H9 (cell line): Measurements from ENCODE around the gene ITPKB. TPM values are rescaled to one million over a fixed set of nuclear protein-coding genes. Genes with fewer than 3 reads are reported as not detected.

Experiments
- DNase-seq: peaks from one replicate; pipeline ENCODE4 v3.0.0-alpha.2; 2017
- H2AFZ ChIP-seq: one replicate; pipeline ENCODE4 v1.6.1; 2013; ENCODE audit warnings: mild to moderate bottlenecking, low read length, control low read depth, moderate library complexity
- H2AK5ac ChIP-seq: 2 replicates; pipeline ENCODE4 v1.6.1; 2013; ENCODE audit warnings: low read length, control low read depth, mixed read lengths; ENCODE audit not compliant: insufficient read length
- H2BK120ac ChIP-seq: one replicate; pipeline ENCODE4 v1.6.1; 2013; ENCODE audit warnings: low read depth, mild to moderate bottlenecking, low read length, control low read depth, inconsistent platforms; ENCODE audit not compliant: poor library complexity, severe bottlenecking
- H2BK12ac ChIP-seq: 2 replicates; pipeline ENCODE4 v1.6.1; 2013; ENCODE audit warnings: low read length, control low read depth, mixed read lengths, low read depth; ENCODE audit not compliant: insufficient read length
- H2BK15ac ChIP-seq: 2 replicates; pipeline ENCODE4 v1.6.1; 2013; ENCODE audit warnings: low read depth, low read length, control low read depth
- H2BK20ac ChIP-seq: one replicate; pipeline ENCODE4 v1.6.1; 2013; ENCODE audit warnings: low read depth, mild to moderate bottlenecking, low read length, control low read depth, inconsistent platforms; ENCODE audit not compliant: poor library complexity, severe bottlenecking
- H2BK5ac ChIP-seq: 2 replicates; pipeline ENCODE4 v1.6.1; 2013; ENCODE audit warnings: low read length, control low read depth, mixed read lengths; ENCODE audit not compliant: insufficient read length
- H3K14ac ChIP-seq: 2 replicates; pipeline ENCODE4 v1.6.1; 2013; ENCODE audit warnings: low read length, control low read depth; ENCODE audit not compliant: insufficient read depth
- H3K18ac ChIP-seq: 2 replicates; pipeline ENCODE4 v1.6.1; 2013; ENCODE audit warnings: low read depth, mild to moderate bottlenecking, mixed read lengths, low read length, control low read depth; ENCODE audit not compliant: insufficient read length
- H3K23ac ChIP-seq: 2 replicates; pipeline ENCODE4 v1.6.1; 2013; ENCODE audit warnings: low read length, control low read depth, mixed read lengths, low read depth; ENCODE audit not compliant: insufficient read length
- H3K23me2 ChIP-seq: 2 replicates; pipeline ENCODE4 v1.6.1; 2013; ENCODE audit warnings: low read depth, mild to moderate bottlenecking, mixed read lengths, low read length, control low read depth; ENCODE audit not compliant: insufficient read length, poor library complexity, severe bottlenecking
- H3K27ac ChIP-seq: 2 replicates; pipeline ENCODE4 v1.5.1; 2013; ENCODE audit warnings: low read length, control low read depth, mixed read lengths, low read depth; ENCODE audit not compliant: insufficient read length
- H3K27me3 ChIP-seq: 2 replicates; pipeline ENCODE4 v1.6.1; 2013; ENCODE audit warnings: low read length, control low read depth, inconsistent platforms; ENCODE audit not compliant: insufficient read depth
- H3K4ac ChIP-seq: 2 replicates; pipeline ENCODE4 v1.6.1; 2013; ENCODE audit warnings: low read depth, mild to moderate bottlenecking, control low read depth, inconsistent platforms, low read length, moderate library complexity
- H3K4me1 ChIP-seq: 2 replicates; pipeline ENCODE4 v1.6.1; 2013; ENCODE audit warnings: low read length, control low read depth, inconsistent platforms; ENCODE audit not compliant: insufficient read depth
- H3K4me2 ChIP-seq: 2 replicates; pipeline ENCODE4 v1.6.1; 2013; ENCODE audit warnings: low read length, control low read depth, mixed read lengths; ENCODE audit not compliant: insufficient read length, insufficient read depth
- H3K56ac ChIP-seq: 2 replicates; pipeline ENCODE4 v1.6.1; 2013; ENCODE audit warnings: low read depth, mild to moderate bottlenecking, mixed read lengths, low read length, control low read depth; ENCODE audit not compliant: insufficient read length
- H3K79me1 ChIP-seq: 2 replicates; pipeline ENCODE4 v1.6.1; 2013; ENCODE audit warnings: low read depth, mild to moderate bottlenecking, moderate library complexity, low read length, control low read depth, inconsistent platforms; ENCODE audit not compliant: insufficient read depth, poor library complexity, severe bottlenecking
- H3K79me2 ChIP-seq: 2 replicates; pipeline ENCODE4 v1.6.1; 2013; ENCODE audit warnings: low read length, control low read depth, inconsistent platforms; ENCODE audit not compliant: insufficient read depth
- H3K9ac ChIP-seq: 2 replicates; pipeline ENCODE4 v1.6.1; 2013; ENCODE audit warnings: low read length, control low read depth, mixed read lengths; ENCODE audit not compliant: insufficient read length; ENCODE audit errors: extremely low read depth
- H3K9me3 ChIP-seq: one replicate; pipeline ENCODE4 v1.6.1; 2013; ENCODE audit warnings: low read depth, low read length, inconsistent platforms; ENCODE audit not compliant: control insufficient read depth
- H3T11ph ChIP-seq: one replicate; pipeline ENCODE4 v1.6.1; 2013; ENCODE audit warnings: mild to moderate bottlenecking, low read length, control low read depth, inconsistent platforms
- H4K20me1 ChIP-seq: one replicate; pipeline ENCODE4 v1.6.1; 2013; ENCODE audit not compliant: control insufficient read depth, insufficient read length, insufficient read depth
- H4K5ac ChIP-seq: 2 replicates; pipeline ENCODE4 v1.6.1; 2013; ENCODE audit warnings: low read depth, mild to moderate bottlenecking, mixed read lengths, low read length, control low read depth; ENCODE audit not compliant: insufficient read length
- H4K8ac ChIP-seq: replicated peaks from 2 replicates; pipeline ENCODE4 v1.6.1; 2013; ENCODE audit warnings: low read length, control low read depth, mixed read lengths, low read depth; ENCODE audit not compliant: insufficient read length
- H4K91ac ChIP-seq: 2 replicates; pipeline ENCODE4 v1.6.1; 2013; ENCODE audit warnings: low read depth, mild to moderate bottlenecking, moderate library complexity, mixed read lengths, low read length, control low read depth; ENCODE audit not compliant: insufficient read length
- H3K27ac Mint-ChIP-seq, 3 experiments: 2 replicates in 2 of 3; 3 replicates in 1 of 3; pipeline ENCODE4 v1.8.0; 2020 to 2021; ENCODE audit warnings: mixed read lengths in 3 of 3, mild to moderate bottlenecking in 1 of 3, moderate library complexity in 1 of 3
- H3K27me3 Mint-ChIP-seq: 2 replicates; pipeline ENCODE4 v1.8.0; 2021; ENCODE audit warnings: low read depth, mild to moderate bottlenecking, moderate library complexity, mixed read lengths
- H3K36me3 Mint-ChIP-seq, 3 experiments: 2 replicates in 2 of 3; 3 replicates in 1 of 3; pipeline ENCODE4 v1.8.0; 2020 to 2021; ENCODE audit warnings: low read depth in 3 of 3, mixed read lengths in 3 of 3; ENCODE audit not compliant: insufficient read depth in 1 of 3
- H3K4me1 Mint-ChIP-seq, 2 experiments: 2 replicates each; pipeline ENCODE4 v1.8.0; 2020; ENCODE audit warnings: mixed read lengths in 2 of 2
- H3K4me3 Mint-ChIP-seq, 2 experiments: 2 replicates in 1 of 2; 3 replicates in 1 of 2; pipeline ENCODE4 v1.8.0; 2020 to 2021; ENCODE audit warnings: mild to moderate bottlenecking in 2 of 2, mixed read lengths in 2 of 2, moderate library complexity in 1 of 2
- H3K9me3 Mint-ChIP-seq, 2 experiments: 2 replicates in 1 of 2; 3 replicates in 1 of 2; pipeline ENCODE4 v1.8.0; 2020; ENCODE audit warnings: mild to moderate bottlenecking in 2 of 2, mixed read lengths in 2 of 2, moderate library complexity in 1 of 2
- WGBS: extraction: QIAGEN DNeasy Blood & Tissue Kit; methylation state at CpG from one replicate; pipeline ENCODE4 v1.1.7; 2013; ENCODE audit warnings: missing lambda C conversion rate, low lambda C conversion rate, mixed read lengths; ENCODE audit not compliant: insufficient read length; ENCODE audit errors: extremely low coverage; 5-methylcytosine and 5-hydroxymethylcytosine counted together
- total RNA-seq: library from RNA; stranded (reverse); gene quantifications from 2 replicates; pipeline ENCODE4 v1.2.1, GENCODE V29; 2021
- TF ChIP-seq, protein P1 (sequence below): fragments of 200-600 bp; sonication (generic); conservative IDR thresholded peaks from 3 replicates; pipeline ENCODE4 v1.8.0; 2021; ENCODE audit warnings: antibody characterized with exemption, mild to moderate bottlenecking

ITPKB gene
- total RNA-seq, 1 experiment from 2014 or later, result 3.8 TPM

GRCh38 chr1:226688056-226688748 is 50.9 kb downstream of the ITPKB start:
- WGBS, result no CpG with 5 or more reads among the region's 6 CpGs
- no peaks in the 10 kb centered on the region; the same call in 1 of the 2 replicates for H3K4me1 ChIP-seq
- no peak overlapping the region for H3K18ac ChIP-seq
- H2AK5ac ChIP-seq, result no peak overlapping the region
- no peaks in the 10 kb centered on the region for H3K23me2 ChIP-seq
- Mint-ChIP-seq H3K4me3 (no peak overlapping the region), H3K27me3 (peaks cover 20% of the 10 kb centered on the region), H3K4me1 (peaks cover 41 to 47% of the 10 kb centered on the region in 2 experiments), H3K36me3 (no peaks in the 10 kb centered on the region), H3K27ac (no peak overlapping the region; a peak in 1 of 7 replicates), H3K9me3 (no peaks in the 10 kb centered on the region; a peak in 1 of 5 replicates)
- no peak overlapping the region for H3K27ac ChIP-seq
- TF ChIP-seq, protein P1, sequence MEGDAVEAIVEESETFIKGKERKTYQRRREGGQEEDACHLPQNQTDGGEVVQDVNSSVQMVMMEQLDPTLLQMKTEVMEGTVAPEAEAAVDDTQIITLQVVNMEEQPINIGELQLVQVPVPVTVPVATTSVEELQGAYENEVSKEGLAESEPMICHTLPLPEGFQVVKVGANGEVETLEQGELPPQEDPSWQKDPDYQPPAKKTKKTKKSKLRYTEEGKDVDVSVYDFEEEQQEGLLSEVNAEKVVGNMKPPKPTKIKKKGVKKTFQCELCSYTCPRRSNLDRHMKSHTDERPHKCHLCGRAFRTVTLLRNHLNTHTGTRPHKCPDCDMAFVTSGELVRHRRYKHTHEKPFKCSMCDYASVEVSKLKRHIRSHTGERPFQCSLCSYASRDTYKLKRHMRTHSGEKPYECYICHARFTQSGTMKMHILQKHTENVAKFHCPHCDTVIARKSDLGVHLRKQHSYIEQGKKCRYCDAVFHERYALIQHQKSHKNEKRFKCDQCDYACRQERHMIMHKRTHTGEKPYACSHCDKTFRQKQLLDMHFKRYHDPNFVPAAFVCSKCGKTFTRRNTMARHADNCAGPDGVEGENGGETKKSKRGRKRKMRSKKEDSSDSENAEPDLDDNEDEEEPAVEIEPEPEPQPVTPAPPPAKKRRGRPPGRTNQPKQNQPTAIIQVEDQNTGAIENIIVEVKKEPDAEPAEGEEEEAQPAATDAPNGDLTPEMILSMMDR, result no peak
- H3K9ac ChIP-seq, result no peak overlapping the region
- no peak overlapping the region for H2BK12ac ChIP-seq
- H2AFZ ChIP-seq, result no peak overlapping the region
- no peaks in the 10 kb centered on the region for H4K20me1 ChIP-seq
- H4K5ac ChIP-seq, result no peak overlapping the region
- no peak overlapping the region for H3K4ac ChIP-seq
- H3K23ac ChIP-seq, result no peak overlapping the region
- H2BK20ac ChIP-seq, result no peak overlapping the region
- no peak overlapping the region for H2BK120ac ChIP-seq
- H4K91ac ChIP-seq, result no peak overlapping the region
- H2BK5ac ChIP-seq, result no peak overlapping the region
- H3K56ac ChIP-seq, result no peak overlapping the region
- no peak overlapping the region for H3T11ph ChIP-seq
- H3K79me1 ChIP-seq, result no peaks in the 10 kb centered on the region
- DNase-seq, result no peak
- no peak overlapping the region for H4K8ac ChIP-seq
- H3K79me2 ChIP-seq, result no peaks in the 10 kb centered on the region
- H3K4me2 ChIP-seq, result no peak overlapping the region
- no peaks in the 10 kb centered on the region for H3K9me3 ChIP-seq
- H2BK15ac ChIP-seq, result no peak overlapping the region
- no peak overlapping the region for H3K14ac ChIP-seq
- H3K27me3 ChIP-seq, result no peaks in the 10 kb centered on the region
